GM19023 (cell line): Measurements from ENCODE around the gene CMC4.

Experiments
- ATAC-seq: cut with Tn5 transposase; IDR thresholded peaks from one replicate; pipeline ENCODE4 v1.9.1; 2021; ENCODE audit warnings: mild to moderate bottlenecking, moderate library complexity; ENCODE audit not compliant: unreplicated experiment

Gene CMC4, protein sequence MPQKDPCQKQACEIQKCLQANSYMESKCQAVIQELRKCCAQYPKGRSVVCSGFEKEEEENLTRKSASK

DNA sequence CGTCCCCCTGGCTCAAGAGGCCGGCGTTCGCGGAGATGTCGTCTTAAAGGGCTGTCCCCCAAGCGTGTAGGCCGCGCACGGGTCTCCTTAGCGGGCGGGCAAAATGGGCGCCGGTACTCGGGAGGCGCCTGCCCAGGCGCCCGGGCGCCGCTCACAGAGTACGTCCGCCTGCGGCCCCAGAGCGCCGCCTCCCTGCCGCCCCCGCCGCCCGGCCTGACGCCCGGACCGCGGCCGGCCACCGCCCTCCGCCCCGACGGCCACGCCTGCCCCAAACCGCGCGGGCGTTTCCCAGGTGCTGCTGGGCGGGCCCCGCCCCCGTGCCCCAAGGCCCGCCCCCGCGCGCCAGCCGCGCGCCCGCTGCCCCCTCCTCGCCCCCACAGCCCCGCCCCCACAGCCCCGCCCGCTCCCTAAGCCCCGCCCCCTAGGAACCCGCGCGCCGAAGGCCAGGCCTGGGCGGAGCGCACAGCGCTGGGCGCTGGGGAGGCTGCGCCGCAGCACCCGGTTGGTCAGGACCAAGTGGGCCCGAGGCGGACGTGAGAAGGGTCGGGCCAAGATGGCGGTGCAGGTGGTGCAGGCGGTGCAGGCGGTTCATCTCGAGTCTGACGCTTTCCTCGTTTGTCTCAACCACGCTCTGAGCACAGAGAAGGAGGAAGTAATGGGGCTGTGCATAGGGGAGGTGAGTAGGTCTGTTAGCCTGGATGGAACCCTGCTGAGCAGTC, at the start of gene CMC4, which contains the start of the genes BRCC3 and MTCP1:
Gene CMC4, minus strand, starts transcription at position 162 of the 719 bp plus-strand sequence. CDS start 7,113 bp downstream, outside the sequence.
Gene BRCC3, plus strand, starts transcription at position 534 of the 719 bp plus-strand sequence. Its CDS starts 20 bp downstream, at position 554.
Gene MTCP1, minus strand, starts transcription at position 162 of the 719 bp plus-strand sequence. CDS start 5,126 bp downstream, outside the sequence.
- ATAC-seq: peak; percentile 90

DNA sequence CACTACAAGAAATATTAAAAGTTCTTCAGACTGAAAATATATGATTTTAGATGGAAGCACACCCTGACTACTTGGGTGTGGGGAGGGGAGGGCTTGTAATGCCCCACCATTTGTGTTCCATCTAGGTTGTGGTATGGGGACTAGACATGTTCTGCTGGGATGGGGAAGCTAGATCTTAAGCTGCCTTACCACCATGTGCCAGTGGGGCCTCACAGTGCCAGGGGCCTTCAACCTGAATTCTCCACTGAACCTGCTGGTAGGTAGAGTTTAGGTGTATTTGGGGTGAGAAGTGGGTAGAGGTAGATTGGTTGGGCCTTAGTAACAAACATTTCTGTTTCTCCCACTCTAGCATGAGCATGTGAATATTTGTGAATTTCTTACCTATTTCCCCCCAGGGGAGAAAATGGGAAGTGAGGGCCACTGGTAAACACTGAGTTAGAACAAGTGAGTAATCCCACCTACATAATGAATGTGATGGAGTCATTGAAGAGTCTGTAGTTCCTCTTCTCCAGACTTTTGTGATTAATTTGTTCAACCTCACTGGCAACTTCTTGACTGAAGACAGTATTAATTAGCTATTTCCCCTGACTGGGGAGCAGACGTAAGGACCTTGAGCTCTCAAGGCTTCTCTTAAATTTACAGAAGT, 44.4 kb upstream of the CMC4 start:
- ATAC-seq: no peak

DNA sequence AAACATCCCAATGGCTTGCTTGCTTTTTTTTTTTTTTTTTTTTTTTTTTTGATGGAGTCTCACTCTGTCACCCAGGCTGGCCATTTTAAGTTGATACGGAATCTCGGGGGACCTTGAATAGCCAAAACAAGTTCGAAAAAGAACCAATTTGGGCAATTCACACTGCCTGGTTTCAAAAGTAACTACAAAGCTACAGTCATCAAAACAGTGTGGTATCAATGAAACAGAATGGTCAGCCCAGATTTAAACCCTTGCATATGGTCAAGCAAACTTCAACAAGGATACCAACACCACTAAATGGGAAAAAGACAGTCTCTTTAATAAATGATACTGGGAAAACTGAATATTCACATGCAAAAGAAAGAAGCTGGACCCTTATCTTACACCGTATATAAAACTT, 42.2 kb upstream of the CMC4 start:
- ATAC-seq: no peak

DNA sequence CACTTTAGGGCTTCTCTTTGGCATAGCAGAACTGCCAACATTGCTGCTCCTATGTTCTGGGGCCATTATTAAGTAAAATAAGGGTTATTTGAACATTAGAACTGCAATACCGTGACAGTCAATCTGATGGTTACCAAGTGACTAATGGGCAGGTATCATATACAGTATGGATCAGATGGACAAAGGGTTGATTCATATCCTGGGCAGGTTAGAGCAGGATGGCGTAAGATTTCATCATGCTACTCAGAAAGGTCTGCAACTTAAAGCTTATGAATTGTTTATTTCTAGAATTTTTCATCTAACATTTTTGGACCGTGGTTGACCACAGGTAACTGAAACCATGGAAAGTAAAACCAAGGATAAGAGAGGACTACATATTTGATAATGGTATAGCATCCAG, 41.2 kb upstream of the CMC4 start:
- no peak for ATAC-seq

DNA sequence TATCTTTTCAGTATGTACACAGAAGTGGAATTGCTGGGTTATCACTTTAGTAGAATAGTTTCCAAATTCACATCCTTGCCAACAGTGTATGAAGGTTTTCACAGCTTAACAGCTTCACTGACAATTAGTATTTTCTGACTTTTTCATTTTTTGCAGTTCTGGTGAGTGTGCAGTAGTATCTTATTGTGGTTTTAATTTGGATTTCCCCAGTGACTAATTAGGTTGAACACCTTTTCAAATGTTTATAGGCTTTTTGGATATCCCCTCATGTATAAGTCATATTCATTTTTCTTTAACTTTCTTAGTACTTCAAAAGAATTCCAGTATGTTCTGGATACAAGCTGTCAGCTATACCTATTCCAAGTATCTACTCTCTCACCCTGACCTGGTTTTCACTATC, 37.5 kb upstream of the CMC4 start:
- ATAC-seq: no peak

DNA sequence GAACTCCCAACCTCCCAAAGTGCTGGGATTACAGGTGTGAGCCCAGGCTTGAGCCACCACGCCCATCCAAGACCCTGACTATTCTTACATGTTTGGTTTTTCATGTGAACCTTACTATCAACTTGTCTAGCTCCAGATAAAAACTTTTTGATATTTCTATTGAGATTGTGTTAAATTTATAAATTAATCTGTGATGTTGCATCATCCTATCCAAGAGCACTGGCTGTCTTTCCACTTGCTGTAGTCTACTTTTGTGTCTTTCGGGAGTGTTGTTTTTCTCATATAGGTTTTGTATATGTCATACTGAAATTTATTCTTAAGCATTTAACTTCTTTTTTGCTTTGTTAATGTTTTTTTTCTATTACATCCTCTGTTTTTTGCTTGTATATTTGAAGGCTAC, 35.0 kb upstream of the CMC4 start:
- ATAC-seq: no peak

DNA sequence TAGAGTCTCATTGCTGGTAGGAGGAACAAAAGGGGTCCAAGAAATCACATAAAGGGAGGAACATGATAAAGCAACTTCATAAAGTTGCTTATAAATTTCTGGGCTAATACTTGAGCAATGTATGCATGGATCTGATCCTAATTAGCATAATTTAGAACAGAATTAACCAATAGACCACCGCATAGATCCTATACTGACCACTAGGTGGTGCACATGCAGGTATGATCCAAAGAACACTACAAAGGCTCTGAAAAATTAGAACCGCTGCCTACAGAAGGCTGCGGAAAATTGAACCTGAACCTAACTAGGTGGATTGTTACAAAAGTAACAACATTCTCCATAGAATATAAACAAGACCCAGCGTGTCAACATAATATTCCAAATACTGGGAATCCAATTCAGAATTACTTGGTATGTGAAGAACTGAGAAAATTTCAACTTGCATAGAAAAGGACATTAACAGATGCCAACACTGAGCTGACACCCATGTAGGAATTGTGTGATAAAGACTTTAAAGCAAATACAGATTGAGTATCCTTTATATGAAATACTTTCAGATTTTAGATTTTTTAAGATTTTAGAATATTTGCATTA, 23.6 kb upstream of the CMC4 start:
- ATAC-seq: peak; percentile 58

DNA sequence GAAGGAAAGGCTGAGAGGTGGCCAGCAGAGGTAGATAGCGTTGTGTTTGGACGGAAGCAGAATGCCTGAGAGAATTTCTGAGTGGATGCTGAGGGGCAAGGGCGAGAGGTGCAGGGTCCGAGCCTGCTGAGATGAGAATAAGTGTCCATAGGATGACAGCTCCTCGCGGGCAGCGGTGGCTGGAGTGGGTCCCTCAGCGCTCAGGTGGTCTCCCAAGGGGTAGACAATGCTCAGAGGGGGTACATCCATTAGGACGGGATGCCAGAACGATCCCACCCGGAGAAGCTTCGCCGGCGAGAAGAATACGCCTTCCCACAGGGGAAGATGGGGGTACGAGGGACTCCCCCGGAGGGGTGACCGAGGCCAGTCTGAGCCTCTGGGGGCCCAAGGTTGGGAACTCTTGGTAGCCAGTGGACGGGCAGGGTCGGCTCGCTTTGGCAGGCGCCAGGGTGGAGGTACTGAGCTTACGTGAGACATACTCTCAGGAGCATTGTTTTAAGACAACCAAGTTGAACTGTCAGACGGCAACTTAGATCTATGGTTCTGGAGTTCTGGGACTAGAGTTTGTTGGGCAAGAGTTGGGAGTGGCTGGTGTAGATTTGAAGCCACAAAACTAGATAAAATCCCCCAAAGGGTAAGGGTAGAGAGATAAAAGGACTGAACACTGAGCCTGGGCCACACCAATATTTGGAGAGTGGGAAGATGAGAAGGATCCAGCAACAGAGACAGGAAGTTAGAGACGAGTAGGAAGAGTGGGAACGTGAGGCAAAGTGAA, 16.2 kb upstream of the CMC4 start:
- ATAC-seq: no peak

DNA sequence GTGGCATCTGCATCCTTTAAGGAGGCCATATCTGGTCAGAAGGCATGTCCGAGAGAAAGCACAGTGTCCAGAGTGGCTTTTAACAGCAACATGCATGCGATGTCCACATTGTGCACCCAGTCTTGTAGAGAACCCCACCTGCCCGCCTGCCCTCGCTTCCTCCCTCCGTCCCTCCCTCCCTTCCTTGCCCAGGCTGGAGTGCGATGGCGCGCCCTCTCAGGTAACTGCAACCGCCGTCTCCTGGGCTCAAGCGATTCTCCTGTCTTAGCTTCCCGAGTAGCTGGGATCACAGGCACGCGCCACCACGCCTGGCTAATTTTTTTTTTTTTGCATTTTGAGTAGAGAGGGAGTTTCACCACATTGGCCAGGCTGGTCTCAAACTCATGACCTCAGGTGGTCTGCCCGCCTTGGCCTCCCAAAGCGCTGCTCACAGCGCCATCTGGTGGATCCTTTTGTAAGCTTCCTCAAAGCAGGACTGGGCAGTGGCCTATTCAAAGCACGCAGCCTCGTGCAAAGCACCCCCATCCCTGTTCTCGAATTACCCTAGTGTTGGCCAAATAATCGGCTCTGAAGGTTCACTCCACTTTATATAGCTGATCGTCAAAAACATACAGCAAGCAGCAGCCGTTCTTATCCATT, 15.4 kb upstream of the CMC4 start:
- no peak for ATAC-seq

DNA sequence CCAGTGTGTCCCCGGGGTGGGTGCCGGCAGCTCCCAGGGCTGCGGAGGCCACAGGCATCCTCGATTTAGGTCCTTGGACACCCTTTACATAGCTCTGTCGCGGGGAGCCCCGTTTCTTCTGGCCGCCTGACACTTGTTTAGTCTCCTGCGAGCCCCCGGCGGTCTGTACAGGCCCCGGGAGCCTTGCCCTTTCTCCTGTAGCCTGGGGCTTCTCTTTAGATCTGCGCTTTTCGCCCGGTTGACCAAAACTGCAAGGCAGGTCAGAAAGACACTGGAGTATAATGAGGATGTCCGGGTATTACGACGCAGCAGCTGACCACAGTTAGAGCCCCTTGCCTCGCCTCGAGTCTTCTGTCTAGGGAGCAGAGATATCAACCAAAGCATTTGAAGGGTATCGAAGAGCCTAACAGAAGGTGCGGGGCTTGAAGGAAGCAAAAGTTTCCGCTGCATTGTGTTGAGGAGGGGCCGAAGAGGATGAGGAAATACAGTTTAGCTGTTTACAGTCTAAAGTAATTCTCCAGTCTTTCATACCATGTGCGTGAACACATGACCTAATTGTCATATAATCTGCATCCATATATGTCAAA, 851 bp upstream of the CMC4 start:
- ATAC-seq: peak; percentile 12

DNA sequence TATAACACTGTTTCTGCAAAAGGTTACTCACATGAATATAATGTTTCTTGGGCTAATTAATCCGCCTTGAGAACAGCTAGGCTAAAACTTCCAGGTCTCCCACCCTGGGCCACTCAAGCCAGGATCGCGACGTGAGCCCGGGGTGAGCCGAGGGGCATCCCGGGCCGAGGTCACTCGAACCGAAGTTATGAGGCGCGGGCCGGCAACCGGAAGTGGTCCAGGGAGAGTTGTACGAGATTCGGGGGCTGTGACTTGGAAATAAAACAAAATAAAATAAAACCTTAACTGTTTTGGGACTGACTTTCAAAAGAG, 317 bp downstream of the CMC4 start:
- ATAC-seq: peak; percentile 31

DNA sequence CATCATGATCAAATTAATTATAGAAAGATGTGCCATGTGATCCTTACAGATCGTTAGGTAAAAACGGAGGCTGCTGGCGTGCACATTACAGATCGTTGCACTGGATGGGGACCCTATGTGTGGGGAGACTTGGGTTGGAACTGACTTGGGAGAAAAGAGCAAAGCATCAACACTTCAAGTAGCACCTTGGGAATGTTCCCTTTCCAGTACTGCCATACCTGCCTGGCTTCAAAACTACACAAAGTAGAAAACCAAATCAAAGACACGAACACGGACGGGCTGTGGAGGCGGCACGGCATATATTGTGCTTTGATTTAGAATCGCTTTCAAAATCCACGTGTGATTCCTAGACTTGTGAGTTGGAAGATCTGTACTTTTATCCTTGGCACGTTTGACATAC, 898 bp downstream of the CMC4 start:
- ATAC-seq: no peak

DNA sequence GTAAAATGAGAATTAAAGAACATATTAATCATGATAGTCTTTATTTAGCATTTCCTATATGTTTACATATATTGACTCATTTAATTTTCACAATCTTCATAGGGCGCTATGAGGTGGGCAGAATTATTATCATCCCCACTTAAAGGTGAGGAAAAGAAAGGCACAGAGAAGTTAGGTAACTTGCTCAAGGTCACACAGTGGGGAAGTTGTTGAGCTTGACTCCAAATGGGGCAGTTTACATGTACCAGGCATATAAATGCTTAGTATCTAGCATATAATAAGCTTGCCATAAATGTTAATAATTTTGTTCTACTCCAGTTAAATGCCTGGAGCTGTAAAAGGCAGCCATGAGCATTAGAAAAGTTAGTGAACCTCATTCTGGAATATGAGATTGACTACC, 1.5 kb downstream of the CMC4 start:
- no peak for ATAC-seq

DNA sequence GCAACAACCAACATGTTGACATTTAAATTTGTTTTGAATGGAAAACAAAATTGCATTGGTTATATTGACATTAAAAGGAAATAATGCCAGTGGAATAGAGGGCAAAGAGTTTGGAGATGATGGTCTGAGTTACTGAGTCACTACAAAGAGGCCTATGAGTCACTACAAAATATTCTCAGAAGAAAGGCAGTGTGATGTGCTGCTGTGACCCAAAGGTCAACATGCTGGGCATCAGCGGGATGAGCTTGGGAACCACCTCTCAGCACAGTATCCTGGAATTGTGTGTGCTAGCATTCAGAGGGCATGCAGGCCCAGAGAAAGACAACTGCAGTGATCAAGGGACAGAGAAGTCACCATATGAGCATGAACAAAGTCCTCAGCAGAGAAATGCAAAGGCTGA, 2.8 kb downstream of the CMC4 start:
- no peak for ATAC-seq

DNA sequence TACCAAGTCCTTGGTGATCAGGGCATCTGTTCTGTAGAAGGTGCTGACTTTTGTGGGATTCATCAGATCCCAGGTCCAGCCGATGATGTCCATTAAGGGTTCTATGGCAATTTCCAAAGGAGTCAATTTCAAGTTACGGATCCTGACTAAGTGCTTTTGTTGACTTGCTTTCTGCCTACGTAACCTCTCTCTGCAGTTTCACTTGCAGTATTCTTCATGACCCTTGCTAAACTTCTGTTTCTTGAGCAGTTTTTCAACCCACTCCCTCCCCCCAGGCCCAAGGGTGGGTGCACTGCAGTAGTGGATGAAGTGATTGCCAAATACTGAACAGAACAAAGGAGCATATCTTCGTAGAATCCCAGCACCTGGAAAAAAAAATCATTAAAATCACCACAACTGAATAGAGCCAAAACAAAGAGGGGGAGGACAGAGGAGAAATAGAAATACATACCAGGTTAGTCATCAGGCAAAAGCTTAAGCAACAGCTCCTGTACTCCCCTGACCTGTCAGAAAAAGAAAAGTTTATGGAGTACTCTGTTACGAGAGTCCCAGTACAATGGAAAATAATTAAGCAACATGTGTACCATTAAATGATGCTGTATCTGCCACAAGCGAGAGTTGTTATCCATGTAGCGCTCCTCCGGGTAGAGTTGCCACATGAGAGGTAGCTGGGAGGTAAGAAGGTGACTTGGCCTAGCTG, 5.8 kb downstream of the CMC4 start:
- no peak for ATAC-seq

DNA sequence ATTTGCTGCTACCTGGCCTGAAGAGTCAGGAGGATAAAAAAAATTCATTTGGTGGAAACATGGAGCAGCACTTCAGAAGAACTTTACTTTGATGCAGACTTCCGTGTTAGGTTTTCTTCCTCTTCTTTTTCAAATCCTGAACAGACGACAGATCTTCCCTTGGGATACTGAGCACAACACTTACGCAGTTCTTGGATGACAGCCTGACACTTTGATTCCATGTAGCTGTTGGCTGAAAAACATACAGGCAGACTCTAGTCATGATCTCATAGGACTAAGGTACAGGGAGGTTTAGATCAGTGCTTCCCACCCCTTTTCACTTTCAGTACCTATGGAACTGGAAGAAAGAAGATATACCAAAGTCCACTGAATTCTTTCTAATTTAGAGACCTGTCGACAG, 9.2 kb downstream of the CMC4 start:
- no peak for ATAC-seq

DNA sequence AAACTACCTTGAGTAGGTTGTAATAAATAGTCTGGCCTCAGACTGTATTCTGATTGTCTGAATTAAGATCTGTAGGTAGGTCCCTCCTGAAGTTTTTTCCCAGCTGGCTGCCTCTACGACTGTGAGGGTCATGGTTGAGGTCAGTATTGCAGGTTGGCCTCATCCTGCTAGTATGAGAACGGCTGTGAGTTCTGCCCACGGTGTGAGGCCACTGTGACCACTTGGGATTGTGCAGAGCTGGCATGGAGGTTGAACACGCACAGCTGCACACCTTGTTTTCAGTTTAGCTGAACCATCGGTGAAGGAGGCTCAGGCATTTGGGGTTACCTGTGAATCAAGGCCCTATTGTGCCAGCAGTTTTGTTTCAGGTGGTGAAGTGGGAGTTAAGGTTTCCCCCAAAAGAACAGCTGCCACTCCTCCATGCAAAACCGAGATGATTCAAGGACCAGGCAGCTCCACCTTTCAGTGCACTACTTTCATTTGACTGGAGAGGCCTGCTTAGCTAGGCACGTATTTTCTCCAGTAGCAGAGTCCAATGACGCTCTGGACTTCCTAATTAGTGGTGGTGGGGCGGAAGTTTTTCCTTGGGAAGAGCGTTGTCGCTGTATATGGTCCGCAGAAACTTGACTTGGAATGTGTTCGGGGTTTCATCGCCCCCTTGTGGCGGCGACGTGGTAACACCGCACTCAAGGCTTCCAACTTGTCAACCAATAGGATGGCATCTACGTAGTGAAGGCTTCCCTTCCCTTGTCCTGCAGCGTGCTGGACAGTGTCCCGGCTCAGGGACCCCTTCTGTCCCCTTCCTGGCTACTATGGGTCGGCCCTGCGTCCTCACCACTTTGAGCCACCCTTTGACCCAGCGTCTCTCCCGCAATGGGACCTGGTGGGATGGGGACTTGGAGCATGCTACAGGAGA, 13.8 kb downstream of the CMC4 start:
- ATAC-seq: peak; percentile 85

DNA sequence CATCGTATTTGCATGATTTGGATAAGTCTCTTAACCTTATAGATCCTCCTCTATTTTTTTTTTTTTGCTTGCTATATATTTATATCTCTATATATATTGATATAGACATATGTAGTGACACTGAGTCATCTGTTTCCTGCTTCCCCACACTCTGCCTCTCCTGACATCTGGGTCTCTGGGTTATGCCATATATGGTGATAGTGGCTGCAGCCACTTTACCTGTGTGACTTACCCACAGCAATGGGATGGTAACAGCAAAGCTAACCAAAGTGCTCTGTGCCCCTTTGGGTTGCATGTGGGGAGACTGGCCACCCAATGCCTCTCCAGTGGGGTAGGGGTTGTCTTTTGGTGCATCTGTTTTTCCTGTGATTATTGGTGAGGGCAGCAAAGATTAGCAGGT, 14.5 kb downstream of the CMC4 start:
- no peak for ATAC-seq

DNA sequence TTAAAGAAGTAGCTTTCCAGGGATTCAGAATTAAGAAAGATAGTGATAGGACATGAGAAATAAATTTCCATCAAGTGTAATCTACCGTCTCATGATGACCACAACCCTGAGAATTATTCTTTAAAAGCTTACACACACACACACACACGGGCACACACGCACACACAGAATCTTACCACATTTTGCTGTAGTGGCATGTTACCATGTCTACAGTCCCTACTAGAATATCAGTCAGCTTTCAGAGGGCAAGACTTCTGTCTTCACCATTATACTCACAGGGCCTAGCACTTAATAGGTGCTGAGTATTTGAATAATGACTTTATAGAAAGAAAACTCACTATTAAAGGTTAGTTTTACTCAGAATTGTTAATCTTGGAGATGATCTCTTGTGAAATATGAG, 15.4 kb downstream of the CMC4 start:
- ATAC-seq: no peak
